OCI-M1 (cell line): ENCODE data around the gene MAT1A.
"Not testable (repeated sequence)": the region's sequence is repeated elsewhere in the genome, so short reads cannot be mapped to it uniquely, and the experiment has no call there.

Experiments
- DNase-seq: peaks from one replicate; lab custom pipeline; 2025; lab: John Stamatoyannopoulos, UW

The MAT1A gene

GRCh38 chr10:80264081-80265056 lies 25.1 kb downstream of the MAT1A start:
- DNase-seq: no peak

- DNase-seq: peak; percentile 27
Observed at GRCh38 chr10:80261316-80262030, 28.0 kb downstream of the MAT1A start.

- DNase-seq: peak; percentile 66
Observed at GRCh38 chr10:80260295-80261243, 28.9 kb downstream of the MAT1A start.

- DNase-seq: no peak
Observed at GRCh38 chr10:80259405-80259871, 30.0 kb downstream of the MAT1A start.

GRCh38 chr10:80256798-80257197 lies 32.7 kb downstream of the MAT1A start:
- peak; percentile 48 for DNase-seq

- DNase-seq: not testable (repeated sequence)
Observed at GRCh38 chr10:80254726-80255125, 34.7 kb downstream of the MAT1A start.

- DNase-seq: not testable (repeated sequence)
Observed at GRCh38 chr10:80253963-80254271, 35.5 kb downstream of the MAT1A start.

GRCh38 chr10:80253266-80253962 lies 36.0 kb downstream of the MAT1A start:
- DNase-seq: no peak

GRCh38 chr10:80252296-80252887 lies 37.1 kb downstream of the MAT1A start:
- no peak for DNase-seq

GRCh38 chr10:80251703-80252280 lies 37.7 kb downstream of the MAT1A start:
- DNase-seq: not testable (repeated sequence)

- DNase-seq: not testable (repeated sequence)
Observed at GRCh38 chr10:80250399-80250798, 39.1 kb downstream of the MAT1A start.

- DNase-seq: not testable (repeated sequence)
Observed at GRCh38 chr10:80249906-80250305, 39.6 kb downstream of the MAT1A start.

- not testable (repeated sequence) for DNase-seq
Observed at GRCh38 chr10:80247611-80248010, 41.8 kb downstream of the MAT1A start.

GRCh38 chr10:80244371-80244770 lies 45.1 kb downstream of the MAT1A start:
- not testable (repeated sequence) for DNase-seq

- not testable (repeated sequence) for DNase-seq
Observed at GRCh38 chr10:80242341-80242740, 47.1 kb downstream of the MAT1A start.

GRCh38 chr10:80236457-80236856 lies 53.0 kb downstream of the MAT1A start:
- DNase-seq: not testable (repeated sequence)

- DNase-seq: peak; percentile 24
Observed at GRCh38 chr10:80234331-80235235, 54.9 kb downstream of the MAT1A start.

GRCh38 chr10:80233871-80234270 lies 55.6 kb downstream of the MAT1A start:
- DNase-seq: not testable (repeated sequence)

GRCh38 chr10:80226723-80227122 lies 62.7 kb downstream of the MAT1A start:
- not testable (repeated sequence) for DNase-seq
